Amygdala (tissue), 56 donors: ENCODE data around the gene PLXDC1.
"Not testable (repeated sequence)": the region's sequence is repeated elsewhere in the genome, so short reads cannot be mapped to it uniquely, and the experiment has no call there.

ENCODE experiments used
- DNase-seq, 56 donors: peaks; one replicate each; lab custom pipeline; 2025; lab: John Stamatoyannopoulos, UW

Gene PLXDC1

DNA sequence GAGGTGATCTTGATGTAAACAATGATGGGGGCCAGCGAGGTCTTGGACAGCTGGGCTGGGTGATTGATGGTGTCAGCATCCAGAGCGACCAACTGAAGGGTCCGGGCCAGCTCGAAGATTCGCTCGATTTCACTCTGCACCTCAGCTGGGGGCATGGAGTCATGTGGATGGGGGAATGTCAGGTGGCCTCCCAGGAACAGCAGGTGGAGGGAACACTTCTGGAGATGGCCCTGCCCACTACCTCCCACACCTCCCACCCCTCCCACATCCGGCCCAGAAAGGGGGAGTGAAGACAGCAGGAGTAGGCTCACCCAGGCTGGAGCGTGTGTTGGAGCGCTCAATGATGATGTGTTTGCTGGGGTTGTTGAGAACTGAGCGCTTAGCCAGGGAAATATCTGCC, 32.3 kb upstream of the PLXDC1 start:
- no peak for DNase-seq

- no peak for DNase-seq
These were observed 31.6 kb upstream of the PLXDC1 start for GRCh38 chr17:39183045-39183444.

DNA sequence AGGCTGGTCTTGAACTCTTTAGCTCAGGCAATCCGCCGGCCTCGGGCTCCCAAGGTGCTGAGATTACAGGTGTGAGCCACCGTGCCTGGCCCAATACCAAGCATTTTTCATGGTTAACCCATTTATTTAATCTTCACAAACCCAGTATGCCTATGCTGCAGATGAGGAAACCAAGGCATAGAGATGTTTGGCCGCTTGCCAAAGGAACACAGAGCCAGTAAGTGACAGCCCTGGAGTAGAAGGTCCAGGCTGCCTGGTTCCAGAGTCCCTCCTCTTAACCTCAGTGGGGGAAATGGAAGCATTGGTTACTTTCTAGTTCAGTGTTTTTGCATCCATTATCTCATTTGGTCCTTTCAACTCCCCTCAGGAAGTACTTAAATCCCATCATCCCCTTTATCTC, 29.9 kb upstream of the PLXDC1 start:
- no peak for DNase-seq

DNA sequence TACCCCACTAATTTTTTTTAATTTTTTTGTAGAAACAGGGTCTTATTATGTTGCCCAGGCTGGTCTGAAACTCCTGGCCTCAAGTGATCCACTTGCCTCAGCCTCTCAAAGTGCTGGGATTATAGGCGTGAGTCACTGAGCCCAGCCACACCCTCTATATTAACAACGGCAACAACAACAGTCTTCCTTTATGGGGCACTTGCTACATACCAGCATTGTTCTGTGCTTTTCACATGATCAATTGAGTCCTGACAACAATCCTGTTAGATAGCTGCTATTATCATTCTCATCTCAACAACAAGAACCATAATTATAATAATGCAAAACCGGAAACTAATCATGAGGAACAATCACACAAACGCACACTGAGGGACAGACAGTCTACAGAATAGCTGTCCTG, 27.1 kb upstream of the PLXDC1 start:
- no peak for DNase-seq

- DNase-seq: no peak
These were observed 25.8 kb upstream of the PLXDC1 start for GRCh38 chr17:39177256-39177655.

DNA sequence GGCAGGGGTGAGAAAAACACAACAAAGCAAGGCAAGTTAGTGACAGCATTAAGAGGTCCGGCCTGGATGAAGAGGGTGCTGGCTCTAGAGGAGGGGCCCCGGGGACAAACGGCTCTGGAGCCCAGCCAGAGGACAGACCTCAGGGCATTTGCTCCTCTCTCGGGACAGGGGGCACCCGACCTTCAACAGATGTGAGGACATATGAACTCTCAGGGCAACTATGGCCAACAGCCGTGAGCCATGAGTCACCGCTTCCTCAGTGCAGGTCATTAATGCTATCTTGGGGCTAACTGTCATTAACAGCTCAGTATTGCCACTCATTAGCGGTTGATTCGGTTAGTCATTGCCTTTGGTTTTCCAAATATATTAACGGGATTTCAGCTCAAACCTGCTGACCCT, 24.3 kb upstream of the PLXDC1 start:
- no peak for DNase-seq

GRCh38 chr17:39174920-39175694, 23.7 kb upstream of the PLXDC1 start:
- DNase-seq: peak in 36 of 56 donors; percentile 19 to 81 (median 44)

DNA sequence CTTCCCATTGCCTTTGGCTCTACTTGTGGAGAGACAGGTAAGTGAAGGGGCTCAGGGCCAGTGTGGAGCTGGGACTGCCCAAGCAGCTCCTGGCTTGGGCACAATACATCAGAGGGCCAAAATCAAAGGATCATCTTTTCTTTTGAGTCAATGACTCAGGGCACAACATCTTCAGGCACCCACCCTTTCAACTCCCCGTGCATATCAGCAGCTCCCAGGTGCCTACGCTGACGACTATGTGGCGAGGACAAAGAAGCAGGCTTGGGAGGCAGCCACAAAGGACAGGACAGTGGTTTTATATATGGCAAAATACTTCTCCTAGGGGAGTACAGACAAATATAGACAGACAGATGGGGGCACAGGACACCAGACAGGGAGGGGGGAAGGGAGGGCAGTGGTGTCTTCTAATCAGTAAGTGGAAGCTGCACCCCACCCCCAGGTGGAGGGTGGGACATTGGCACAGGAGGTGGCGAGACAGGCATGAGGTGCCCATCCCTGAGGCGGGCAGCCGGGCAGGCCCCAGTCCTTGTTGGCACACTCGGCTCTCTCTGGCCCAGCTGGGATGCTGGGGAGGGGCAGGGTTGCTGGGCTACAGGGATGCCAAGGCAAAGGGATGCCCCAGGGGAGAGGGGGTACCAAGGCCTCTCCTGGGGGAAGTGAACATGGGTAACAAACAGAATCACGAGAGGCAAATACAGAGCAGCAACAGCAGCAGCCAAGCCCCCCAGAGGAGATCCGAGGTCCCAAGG, 22.3 kb upstream of the PLXDC1 start:
- peak in 6 of 56 donors; percentile 13 to 25 (median 20) for DNase-seq

DNA sequence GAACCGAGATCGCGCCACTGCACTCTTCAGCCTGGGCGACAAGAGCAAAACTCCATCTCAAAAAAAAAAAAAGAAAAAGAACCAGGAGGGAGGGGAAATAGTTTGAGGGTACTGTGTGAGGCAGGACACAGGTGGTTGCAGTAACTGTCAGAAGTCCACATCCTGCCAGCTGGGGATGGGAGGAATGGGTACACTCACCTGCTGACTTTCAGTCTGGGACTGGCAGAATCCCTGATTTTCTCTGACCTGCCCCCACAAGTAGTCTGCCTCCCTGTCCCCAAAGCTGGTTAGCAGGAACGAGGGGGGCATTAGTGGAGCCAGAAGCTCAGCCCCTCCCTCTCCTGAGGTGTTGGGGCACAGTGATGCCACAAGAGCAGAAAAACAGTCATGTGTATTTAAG, 21.6 kb upstream of the PLXDC1 start:
- no peak for DNase-seq

- no peak for DNase-seq
These were observed 20.5 kb upstream of the PLXDC1 start for GRCh38 chr17:39171933-39172332.

- DNase-seq: no peak
These were observed 19.1 kb upstream of the PLXDC1 start for GRCh38 chr17:39170558-39170957.

GRCh38 chr17:39170109-39170508, 18.7 kb upstream of the PLXDC1 start:
- no peak for DNase-seq

DNA sequence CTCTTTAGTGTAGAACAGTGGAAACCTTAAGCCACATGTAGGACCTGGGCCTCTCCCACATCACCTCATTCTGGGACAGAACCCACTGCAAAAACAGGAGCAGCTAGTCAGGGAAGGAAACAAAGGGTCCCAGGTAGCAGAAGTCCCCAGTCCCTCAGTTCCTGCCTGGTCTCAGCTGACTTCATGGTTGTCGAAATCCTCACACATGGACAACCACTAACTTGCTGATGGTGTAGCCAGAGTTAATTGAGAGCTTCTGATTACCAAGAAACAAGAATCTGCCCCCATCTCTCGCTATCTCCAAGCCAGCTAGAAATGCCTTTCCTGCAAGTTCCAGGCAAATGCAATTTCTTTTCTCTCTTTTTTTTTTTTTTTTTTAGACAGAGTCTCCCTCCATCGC, 18.1 kb upstream of the PLXDC1 start:
- no peak for DNase-seq

- DNase-seq: no peak
These were observed 17.7 kb upstream of the PLXDC1 start for GRCh38 chr17:39169101-39169500.

GRCh38 chr17:39168503-39168902, 17.1 kb upstream of the PLXDC1 start:
- DNase-seq: not testable (repeated sequence)

DNA sequence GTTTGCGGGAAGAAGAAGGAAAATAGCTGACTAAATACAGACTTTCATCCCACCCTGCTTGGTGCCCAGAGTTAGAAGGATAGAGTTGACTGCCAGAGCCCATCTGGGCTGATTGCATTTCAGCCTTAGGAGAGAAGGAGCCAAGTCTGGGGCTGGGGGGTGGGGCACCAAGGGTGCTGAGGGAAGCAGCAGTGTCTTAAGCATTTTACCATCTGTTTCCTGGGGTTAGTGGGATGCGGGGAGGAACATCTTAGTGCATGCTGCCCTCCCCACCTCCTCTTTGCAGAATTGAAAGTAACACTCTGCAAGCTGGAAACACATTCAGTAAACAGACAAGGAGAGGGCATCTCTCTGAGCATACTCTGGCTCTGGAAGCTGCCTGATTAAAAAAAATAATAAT, 16.0 kb upstream of the PLXDC1 start:
- DNase-seq: peak in 17 of 56 donors; percentile 5 to 59 (median 25)

GRCh38 chr17:39166437-39167335, 15.2 kb upstream of the PLXDC1 start:
- DNase-seq: no peak

DNA sequence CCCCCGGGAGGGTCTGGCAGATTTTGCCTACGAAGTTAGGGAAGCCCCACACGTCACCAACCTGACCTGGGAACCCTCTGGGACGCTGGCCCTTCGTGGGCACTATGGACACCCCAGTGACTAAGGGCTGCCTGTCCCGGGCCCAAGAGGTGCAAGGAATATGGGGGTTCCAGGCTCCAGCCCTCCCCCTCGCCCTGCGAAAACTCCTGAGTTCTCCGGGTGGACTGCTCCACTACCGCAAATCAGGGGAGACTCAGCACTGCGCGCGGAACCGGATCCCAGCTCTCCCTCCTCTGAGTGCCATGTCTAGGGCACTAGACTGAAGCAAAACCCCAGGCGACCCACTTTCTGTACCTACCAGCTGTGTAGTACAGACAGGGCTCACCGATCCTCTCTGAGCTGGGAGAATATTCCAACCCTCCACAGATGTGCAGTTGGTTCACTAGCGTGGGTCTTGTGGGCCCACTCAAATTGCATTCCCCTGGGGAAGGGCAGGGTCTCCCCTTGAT, 14.5 kb upstream of the PLXDC1 start, which contains the start of gene ARL5C:
TSS of gene ARL5C (minus strand) at position 321 of the 509 bp plus-strand sequence. CDS start 401 bp downstream, outside the sequence.
- no peak for DNase-seq

DNA sequence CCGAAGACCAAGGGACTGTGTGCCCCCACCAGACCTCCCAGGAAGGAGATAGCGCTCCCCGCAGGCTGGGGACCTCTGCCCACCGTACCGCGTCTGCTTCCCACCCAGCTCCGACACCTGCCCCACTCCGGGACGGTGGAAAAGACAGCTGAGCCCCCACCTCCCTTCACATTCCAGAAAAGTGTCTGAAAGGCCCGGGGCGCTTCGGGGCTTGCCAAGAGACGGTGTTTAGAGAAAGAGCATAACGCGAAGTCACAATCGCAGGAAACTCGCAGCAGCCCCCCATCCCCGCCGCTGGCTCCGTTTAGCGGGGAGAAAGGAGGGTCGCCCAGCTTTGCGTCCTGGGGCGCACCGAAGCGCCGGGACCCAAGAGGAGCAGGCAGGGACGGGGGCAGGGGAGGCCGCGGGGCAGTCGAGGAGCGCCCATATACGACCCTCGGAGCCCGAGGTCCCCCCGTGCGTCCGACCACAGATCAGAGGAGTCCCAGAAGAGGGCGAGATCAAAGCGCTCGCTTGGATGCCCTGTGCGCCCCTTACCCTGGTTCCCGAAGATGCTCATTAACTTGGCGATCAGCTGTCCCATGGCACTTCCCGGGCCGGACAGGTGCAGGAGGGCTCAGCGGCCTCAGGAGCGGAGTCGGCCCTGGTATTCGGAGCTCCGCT, 13.9 kb upstream of the PLXDC1 start:
- DNase-seq: no peak

DNA sequence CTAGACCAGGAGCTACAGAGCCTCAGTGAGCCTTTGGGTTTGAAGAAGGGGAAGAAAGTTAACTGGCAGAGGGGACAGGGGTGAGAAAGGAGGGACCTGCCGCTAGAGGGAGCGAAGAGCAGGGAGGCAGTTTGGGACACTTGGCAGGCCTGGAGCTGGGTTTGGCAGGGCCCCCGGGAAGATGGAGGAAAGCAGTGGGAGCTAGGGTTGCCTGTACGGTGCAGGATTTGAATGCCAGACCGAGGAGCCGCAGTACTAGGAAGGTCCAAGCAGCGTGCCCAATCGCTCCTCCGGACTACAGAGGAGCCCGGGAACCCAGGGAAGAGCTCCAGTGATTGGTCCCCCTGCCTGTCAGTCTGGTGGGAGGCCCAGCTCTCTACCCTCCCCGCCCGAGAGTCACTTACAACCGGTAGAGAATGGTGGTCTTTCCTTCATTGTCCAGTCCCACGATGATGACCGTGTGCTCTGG, 13.3 kb upstream of the PLXDC1 start:
- DNase-seq: peak in 48 of 56 donors; percentile 15 to 88 (median 55)
